ENCODE data around the gene ZDHHC24.

ZDHHC24 gene

DNA sequence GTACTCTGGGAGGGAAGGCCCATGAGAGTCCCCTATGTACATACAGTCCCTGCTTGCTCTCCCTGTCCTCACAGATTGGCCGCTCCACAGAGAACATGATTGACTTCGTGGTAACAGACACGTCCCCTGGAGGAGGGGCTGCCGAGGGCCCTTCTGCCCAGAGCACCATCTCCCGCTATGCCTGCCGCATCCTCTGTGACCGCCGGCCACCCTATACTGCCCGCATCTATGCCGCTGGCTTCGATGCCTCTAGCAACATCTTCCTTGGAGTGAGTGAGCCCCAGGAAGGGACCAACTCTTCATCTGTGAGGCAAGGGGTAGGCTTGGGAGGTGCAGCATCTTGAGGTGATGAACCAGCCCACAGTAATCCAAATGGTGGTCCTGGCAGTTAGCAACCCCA, 72.7 kb downstream of the ZDHHC24 start:
- DNase-seq (ENCODE audit: low read depth in 2 of 2), result no peak

DNA sequence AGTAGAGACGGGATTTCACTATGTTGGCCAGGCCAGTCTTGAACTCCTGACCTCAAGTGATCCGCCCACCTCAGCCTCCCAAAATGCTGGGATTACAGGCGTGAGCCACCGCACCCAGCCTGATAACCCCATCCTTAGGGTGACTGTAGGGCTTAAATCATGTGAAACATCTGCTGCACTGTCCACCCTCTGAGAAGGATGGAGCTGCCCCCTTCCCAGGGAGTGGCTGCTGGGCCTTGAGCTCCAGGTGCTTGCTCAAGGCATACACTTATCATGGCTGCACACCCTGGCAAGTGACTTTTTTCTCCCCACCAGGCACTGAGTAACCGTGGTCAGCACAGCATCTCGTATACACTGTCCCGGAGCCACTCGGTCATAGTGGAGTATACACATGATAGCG, 73.8 kb downstream of the ZDHHC24 start:
- no peak for DNase-seq (ENCODE audit: low read depth in 2 of 2)

DNA sequence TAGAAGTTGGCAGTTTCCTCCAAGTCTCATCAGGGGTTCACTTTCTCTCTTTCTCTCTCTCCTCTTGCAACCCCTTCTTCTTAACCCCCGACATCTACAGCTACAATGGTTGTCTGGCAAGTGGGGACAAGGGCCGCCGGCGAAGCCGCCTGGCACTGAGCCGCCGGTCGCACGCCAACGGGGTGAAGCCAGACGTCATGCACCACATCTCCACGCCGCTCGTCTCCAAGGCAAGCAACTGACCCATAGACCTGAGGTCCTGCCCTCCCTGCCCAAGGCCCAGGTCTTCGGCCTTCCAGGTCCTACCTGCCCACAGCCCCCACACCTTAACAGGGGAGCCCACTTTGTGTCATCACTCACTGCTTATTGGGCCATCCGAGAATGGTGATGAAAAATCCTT, 74.7 kb downstream of the ZDHHC24 start:
- no peak for DNase-seq (ENCODE audit: low read depth in 2 of 2)

Data from stimulated activated CD8-positive, alpha-beta memory T cell treated with anti-CD3 and anti-CD28 coated beads, Interleukin-7, amount 100 ng/mL, for 1 hour (primary cell).